ENCODE measurements around the gene PAQR4.

PAQR4 gene

DNA sequence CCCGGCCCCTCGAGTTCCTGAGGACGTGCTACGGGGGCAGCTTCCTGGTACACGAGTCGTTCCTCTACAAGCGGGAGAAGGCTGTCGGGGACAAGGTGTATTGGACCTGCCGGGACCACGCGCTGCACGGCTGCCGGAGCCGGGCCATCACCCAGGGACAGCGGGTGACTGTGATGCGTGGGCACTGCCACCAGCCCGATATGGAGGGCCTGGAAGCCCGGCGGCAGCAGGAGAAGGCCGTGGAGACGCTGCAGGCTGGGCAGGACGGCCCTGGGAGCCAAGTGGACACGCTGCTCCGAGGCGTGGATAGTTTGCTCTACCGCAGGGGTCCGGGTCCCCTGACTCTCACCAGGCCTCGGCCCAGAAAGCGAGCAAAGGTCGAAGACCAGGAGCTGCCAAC, 36.0 kb upstream of the PAQR4 start:
- H3K27me3 ChIP-seq (ENCODE audit: insufficient read depth, low read depth, severe bottlenecking): no peaks in the 10 kb centered on the region
- H3K27ac ChIP-seq: no peak overlapping the region
- no peak overlapping the region for H3K4me3 ChIP-seq (ENCODE audit: low read depth, low read length)
- no peak for DNase-seq
- peaks cover 28% of the 10 kb centered on the region for H3K36me3 ChIP-seq
- TF ChIP-seq, protein P1, sequence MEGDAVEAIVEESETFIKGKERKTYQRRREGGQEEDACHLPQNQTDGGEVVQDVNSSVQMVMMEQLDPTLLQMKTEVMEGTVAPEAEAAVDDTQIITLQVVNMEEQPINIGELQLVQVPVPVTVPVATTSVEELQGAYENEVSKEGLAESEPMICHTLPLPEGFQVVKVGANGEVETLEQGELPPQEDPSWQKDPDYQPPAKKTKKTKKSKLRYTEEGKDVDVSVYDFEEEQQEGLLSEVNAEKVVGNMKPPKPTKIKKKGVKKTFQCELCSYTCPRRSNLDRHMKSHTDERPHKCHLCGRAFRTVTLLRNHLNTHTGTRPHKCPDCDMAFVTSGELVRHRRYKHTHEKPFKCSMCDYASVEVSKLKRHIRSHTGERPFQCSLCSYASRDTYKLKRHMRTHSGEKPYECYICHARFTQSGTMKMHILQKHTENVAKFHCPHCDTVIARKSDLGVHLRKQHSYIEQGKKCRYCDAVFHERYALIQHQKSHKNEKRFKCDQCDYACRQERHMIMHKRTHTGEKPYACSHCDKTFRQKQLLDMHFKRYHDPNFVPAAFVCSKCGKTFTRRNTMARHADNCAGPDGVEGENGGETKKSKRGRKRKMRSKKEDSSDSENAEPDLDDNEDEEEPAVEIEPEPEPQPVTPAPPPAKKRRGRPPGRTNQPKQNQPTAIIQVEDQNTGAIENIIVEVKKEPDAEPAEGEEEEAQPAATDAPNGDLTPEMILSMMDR (IDR thresholded peaks at IDR 0.05; ENCODE audit: low read depth, low read length): no peak
- no peaks in the 10 kb centered on the region for H3K9me3 ChIP-seq (ENCODE audit: severe bottlenecking)

DNA sequence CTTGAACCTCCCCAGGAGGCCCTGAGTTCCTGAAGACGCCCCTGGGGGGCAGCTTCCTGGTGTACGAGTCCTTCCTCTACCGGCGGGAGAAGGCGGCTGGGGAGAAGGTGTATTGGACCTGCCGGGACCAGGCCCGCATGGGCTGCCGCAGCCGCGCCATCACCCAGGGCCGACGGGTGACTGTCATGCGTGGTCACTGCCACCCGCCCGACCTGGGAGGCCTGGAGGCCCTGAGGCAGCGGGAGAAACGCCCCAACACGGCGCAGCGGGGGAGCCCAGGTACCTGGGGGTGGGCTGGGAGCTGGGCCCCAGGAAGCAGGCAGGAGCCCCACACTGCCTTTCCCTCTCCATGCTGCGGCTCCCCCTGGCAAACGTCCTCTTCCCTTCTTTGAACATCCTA, 35.4 kb upstream of the PAQR4 start:
- TF ChIP-seq, protein P1 (IDR thresholded peaks at IDR 0.05; ENCODE audit: low read depth, low read length): no peak
- no peak for DNase-seq
- Histone ChIP-seq H3K36me3 (peaks cover 28% of the 10 kb centered on the region), H3K27me3 (ENCODE audit: insufficient read depth, low read depth, severe bottlenecking) (no peaks in the 10 kb centered on the region), H3K4me3 (ENCODE audit: low read depth, low read length) (no peak overlapping the region), H3K27ac (no peak overlapping the region), H3K9me3 (ENCODE audit: severe bottlenecking) (no peaks in the 10 kb centered on the region)

DNA sequence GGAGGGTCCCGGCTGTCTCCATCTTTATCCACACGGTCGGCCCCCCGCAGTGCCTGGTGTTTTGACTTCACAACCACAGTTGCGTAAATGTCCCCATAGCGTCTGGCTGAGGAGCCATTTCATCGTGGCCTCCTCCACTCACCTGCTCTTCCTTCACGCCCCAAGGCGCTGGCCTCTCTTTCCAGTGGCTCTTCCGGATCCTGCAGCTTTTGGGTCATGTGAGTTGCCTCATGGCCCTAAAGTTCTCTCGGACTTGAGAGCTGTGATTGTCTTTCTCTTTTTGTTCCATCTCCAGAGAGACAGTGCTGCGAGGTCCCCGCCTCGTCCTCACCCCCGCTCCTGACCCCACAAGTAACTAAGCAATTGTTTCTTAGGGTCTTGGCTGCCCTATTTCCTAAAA, 34.7 kb upstream of the PAQR4 start:
- TF ChIP-seq, protein P1 (IDR thresholded peaks at IDR 0.05; ENCODE audit: low read depth, low read length): no peak

DNA sequence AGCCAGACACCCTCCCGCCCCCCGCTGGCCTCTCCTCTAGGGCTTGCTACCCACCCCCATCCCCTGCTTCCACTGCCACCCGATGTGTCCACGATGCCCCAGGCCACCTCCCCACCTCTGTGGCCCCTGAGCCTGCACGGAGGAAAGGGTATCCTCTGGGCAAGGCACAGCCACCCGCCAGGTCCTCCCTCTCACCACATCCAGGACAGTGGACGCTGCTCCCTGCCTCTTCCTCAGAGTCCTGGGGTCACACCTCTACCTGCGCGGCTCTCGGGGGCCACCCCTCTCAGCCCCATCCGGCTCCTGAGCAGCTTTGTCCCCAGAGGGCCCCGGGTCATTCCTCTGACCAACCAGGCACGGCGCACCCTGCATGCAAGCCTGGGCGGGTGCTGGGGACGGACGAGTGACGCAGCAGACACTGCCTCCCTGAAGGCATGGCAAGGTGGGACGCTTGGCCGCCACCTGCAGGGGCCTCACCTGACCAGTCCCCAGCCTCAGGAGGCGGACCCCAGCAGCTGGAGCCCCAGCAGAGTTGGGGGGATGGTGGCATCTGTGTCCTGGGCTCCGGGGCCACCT, 32.6 kb upstream of the PAQR4 start:
- Histone ChIP-seq H3K36me3 (peaks cover 45% of the 10 kb centered on the region), H3K27ac (no peak overlapping the region), H3K4me3 (ENCODE audit: low read depth, low read length) (no peak overlapping the region), H3K9me3 (ENCODE audit: severe bottlenecking) (no peaks in the 10 kb centered on the region), H3K27me3 (ENCODE audit: insufficient read depth, low read depth, severe bottlenecking) (no peaks in the 10 kb centered on the region)
- DNase-seq: no peak
- TF ChIP-seq, protein P1 (IDR thresholded peaks at IDR 0.05; ENCODE audit: low read depth, low read length): no peak

More for the DNA sequence above, 34.7 kb upstream of the PAQR4 start:
- Histone ChIP-seq H3K4me3 (ENCODE audit: low read depth, low read length) (no peak overlapping the region), H3K36me3 (peaks cover 35% of the 10 kb centered on the region), H3K27me3 (ENCODE audit: insufficient read depth, low read depth, severe bottlenecking) (no peaks in the 10 kb centered on the region), H3K27ac (no peak overlapping the region), H3K9me3 (ENCODE audit: severe bottlenecking) (no peaks in the 10 kb centered on the region)
- no peak for DNase-seq

- no peak overlapping the region for H3K27ac ChIP-seq
- no peaks in the 10 kb centered on the region for H3K9me3 ChIP-seq (ENCODE audit: severe bottlenecking)
- TF ChIP-seq, protein P1 (IDR thresholded peaks at IDR 0.05; ENCODE audit: low read depth, low read length): no peak
- H3K36me3 ChIP-seq: peaks cover 46% of the 10 kb centered on the region
- no peaks in the 10 kb centered on the region for H3K27me3 ChIP-seq (ENCODE audit: insufficient read depth, low read depth, severe bottlenecking)
- DNase-seq: no peak
- H3K4me3 ChIP-seq (ENCODE audit: low read depth, low read length): no peak overlapping the region
Observed at GRCh38 chr16:2937170-2937569, 32.0 kb upstream of the PAQR4 start.

DNA sequence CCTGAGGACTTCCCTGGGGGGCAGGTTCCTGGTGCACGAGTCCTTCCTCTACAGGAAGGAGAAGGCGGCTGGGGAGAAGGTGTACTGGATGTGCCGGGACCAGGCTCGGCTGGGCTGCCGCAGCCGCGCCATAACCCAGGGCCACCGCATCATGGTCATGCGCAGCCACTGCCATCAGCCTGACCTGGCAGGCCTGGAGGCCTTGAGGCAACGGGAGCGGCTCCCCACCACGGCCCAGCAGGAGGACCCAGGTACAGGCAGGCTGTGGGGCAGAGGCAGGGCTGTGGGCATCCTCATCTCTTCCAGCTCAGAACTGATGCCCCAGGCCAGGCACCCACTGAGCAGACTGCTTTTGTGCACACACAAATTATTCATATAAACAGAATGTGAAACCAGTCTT, 30.9 kb upstream of the PAQR4 start:
- Histone ChIP-seq H3K27me3 (ENCODE audit: insufficient read depth, low read depth, severe bottlenecking) (no peaks in the 10 kb centered on the region), H3K36me3 (peaks cover 52% of the 10 kb centered on the region), H3K9me3 (ENCODE audit: severe bottlenecking) (no peaks in the 10 kb centered on the region), H3K4me3 (ENCODE audit: low read depth, low read length) (no peak overlapping the region), H3K27ac (no peak overlapping the region)
- TF ChIP-seq, protein P1 (IDR thresholded peaks at IDR 0.05; ENCODE audit: low read depth, low read length): no peak
- DNase-seq: no peak
